ENCODE results near the gene CA4. TPM values are rescaled to one million over a fixed set of nuclear protein-coding genes. Genes with fewer than 3 reads are reported as not detected.
A peak's percentile ranks its signal among the peaks of the same experiment; 100 is the strongest.
"Not testable (repeated sequence)": the region's sequence is repeated elsewhere in the genome, so short reads cannot be mapped to it uniquely, and the experiment has no call there.

The CA4 gene
- total RNA-seq, result 1 to 10 TPM; 1.5 to 3.5 (median 2.0) TPM

DNA sequence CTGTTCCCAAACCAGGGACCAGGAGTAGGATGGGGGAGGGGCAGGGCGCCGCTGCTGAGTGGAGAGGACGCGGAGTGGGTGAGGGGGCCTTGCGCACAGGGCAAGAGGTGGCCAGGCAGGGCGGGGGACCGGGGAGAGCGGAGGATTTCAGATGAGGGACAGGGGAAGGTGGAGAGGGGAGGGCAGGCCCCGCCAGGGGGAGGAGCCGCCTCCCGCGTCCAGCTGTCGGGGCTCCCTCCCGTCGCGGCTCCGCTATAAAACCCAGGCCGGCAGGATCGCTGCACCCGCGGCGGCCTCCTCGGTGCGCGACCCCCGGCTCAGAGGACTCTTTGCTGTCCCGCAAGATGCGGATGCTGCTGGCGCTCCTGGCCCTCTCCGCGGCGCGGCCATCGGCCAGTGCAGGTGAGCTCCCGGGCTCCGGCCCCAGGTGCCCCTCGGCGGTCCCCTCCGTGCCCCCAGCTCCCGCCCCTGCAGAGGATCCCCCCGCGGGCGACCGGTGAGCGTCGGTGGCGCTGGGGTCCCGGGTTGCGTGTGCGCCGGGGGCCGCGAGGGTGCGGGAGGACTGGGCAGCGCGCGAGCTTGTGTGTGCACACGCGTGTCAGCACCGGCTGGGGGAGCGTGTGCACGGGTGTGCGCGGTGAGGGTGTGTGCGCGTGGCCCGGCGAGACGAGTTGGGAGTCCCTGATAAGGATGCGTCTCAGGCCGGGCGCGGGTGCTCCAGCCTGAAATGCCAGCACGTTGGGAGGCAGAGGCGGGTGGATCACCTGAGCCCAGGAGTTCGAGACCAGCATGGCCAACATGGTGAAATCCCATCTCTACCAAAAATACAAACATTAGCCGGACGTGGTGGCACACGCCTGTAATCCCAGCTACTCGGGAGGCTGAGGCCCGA, at the start of gene CA4:
CA4 (plus strand) TSS at position 283 of the 892 bp plus-strand sequence; CDS start at position 345, 62 bp downstream.
- DNase-seq (ENCODE audit: low spot score in 2 of 2), result no peak
- H3K4me3 ChIP-seq (ENCODE audit: low read depth, poor library complexity, severe bottlenecking), result no peak within 1 kb of the TSS
- intact Hi-C loops (cut with DNase I; ENCODE audit: low total_unique reads), result no loop called here
- TF ChIP-seq, protein P1, sequence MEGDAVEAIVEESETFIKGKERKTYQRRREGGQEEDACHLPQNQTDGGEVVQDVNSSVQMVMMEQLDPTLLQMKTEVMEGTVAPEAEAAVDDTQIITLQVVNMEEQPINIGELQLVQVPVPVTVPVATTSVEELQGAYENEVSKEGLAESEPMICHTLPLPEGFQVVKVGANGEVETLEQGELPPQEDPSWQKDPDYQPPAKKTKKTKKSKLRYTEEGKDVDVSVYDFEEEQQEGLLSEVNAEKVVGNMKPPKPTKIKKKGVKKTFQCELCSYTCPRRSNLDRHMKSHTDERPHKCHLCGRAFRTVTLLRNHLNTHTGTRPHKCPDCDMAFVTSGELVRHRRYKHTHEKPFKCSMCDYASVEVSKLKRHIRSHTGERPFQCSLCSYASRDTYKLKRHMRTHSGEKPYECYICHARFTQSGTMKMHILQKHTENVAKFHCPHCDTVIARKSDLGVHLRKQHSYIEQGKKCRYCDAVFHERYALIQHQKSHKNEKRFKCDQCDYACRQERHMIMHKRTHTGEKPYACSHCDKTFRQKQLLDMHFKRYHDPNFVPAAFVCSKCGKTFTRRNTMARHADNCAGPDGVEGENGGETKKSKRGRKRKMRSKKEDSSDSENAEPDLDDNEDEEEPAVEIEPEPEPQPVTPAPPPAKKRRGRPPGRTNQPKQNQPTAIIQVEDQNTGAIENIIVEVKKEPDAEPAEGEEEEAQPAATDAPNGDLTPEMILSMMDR (IDR thresholded peaks at IDR 0.05), result no peak
- TF ChIP-seq POLR2A (IDR thresholded peaks at IDR 0.05), result no peak
- WGBS, 2 donors, result 3 to 6% methylated on average over 23 to 77 of the region's 81 CpGs

DNA sequence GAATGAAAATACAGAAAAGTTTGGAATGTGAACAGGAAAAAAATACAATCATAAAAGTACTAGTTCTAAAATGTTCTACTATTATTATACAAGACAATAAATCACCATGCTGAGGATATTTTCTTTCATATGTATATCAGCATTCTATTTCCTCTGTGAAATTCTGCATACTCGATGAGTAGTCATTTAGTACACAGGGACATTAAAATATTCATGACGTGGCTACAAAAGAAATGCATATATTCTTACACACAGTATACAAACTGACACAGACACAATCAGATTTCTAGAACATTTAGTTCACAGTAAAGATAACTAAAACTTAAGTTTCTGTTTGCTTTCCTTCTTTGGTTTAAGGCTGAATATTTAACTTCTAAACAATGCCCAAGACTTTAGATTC, 49.2 kb upstream of the CA4 start:
- 60% methylated on average over 1 to 2 of the region's 2 CpGs for WGBS, 2 donors
- DNase-seq (ENCODE audit: low spot score in 2 of 2); H3K4me3 ChIP-seq (ENCODE audit: low read depth, poor library complexity, severe bottlenecking); intact Hi-C loops (cut with DNase I; ENCODE audit: low total_unique reads): not testable (repeated sequence)

DNA sequence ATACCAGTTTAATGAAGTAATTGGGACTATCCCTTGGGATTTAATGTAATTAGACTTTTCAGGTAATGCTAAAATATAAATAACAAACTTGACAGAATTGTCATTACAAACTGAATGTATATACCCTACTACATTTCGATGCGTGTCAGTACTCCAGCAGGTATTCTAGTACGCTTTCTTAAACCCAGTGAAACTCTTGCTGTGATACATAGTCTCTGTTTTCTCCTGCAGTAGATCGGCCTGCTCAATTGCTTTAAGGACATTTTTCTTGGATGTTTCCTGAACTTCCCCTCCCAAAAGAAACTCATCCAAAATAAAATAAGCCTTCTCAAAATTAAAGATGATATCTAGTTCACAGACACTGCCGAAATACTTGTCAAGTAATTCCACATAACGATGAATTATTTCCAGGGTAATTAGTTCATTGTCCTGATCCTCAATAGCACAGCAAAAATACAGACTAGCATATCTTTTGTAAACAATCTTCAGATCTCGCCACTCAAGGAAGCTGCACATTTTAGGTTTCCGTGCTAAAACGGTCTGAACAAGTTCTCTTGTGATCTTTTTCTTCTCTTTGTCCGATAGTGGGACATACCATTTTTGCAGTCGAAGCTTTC, 47.6 kb upstream of the CA4 start:
- H3K4me3 ChIP-seq (ENCODE audit: low read depth, poor library complexity, severe bottlenecking); DNase-seq (ENCODE audit: low spot score in 2 of 2); intact Hi-C loops (cut with DNase I; ENCODE audit: low total_unique reads): not testable (repeated sequence)
- WGBS, 2 donors, result 43 to 57% methylated on average over 11 of the region's 11 CpGs

DNA sequence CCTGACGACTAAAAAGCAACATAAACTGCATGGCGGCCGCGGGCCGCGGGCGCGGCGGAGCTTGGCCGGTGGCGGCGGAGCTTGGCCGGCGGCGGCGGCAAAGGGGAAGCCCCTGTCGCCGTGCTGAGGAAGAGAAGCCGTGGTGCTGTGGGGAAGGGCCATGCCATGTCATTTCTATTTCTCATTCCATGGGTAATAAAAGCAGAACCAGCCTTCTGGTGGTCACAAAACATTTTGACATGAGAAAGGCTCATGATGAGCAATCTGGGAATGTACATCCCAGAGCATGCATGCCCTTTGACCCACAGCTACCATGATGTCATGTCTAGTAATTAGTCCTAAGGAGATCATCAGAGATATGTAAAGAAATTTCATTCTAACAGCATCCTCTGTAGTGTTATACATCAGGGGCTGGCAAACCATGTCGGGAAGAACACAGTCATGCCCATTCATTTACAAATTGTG, 47.1 kb upstream of the CA4 start:
- intact Hi-C loops (cut with DNase I; ENCODE audit: low total_unique reads), result no loop called here
- no peak overlapping the region for H3K4me3 ChIP-seq (ENCODE audit: low read depth, poor library complexity, severe bottlenecking)
- no peak for TF ChIP-seq POLR2A (IDR thresholded peaks at IDR 0.05)
- TF ChIP-seq, protein P1 (IDR thresholded peaks at IDR 0.05), result no peak
- WGBS, 2 donors, result 28 to 46% methylated on average over 20 of the region's 20 CpGs
- DNase-seq (ENCODE audit: low spot score in 2 of 2), result peak in 1 of 2 donors; percentile 14

DNA sequence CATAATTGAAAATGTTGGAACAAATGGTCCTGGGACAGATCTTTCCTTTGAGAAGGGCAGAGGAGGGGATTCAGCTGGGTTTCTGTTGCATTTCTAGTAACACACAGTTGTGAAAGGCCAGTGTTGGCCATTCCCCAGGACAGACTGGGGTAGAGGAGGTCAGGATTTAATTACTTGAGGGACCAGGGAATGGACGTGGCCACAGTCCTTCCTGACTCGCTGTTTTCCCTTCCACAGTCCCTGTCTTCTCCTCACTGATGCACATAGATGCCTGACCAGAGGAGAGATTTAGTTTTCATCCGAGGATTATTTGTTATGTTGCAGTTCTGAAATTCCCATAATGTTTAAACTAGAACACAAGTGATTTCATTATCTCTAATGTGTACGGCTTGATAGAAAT, 45.8 kb upstream of the CA4 start:
- no peak for TF ChIP-seq POLR2A (IDR thresholded peaks at IDR 0.05)
- TF ChIP-seq, protein P1 (IDR thresholded peaks at IDR 0.05), result no peak
- DNase-seq (ENCODE audit: low spot score in 2 of 2), result peak in 1 of 2 donors; percentile 2
- H3K4me3 ChIP-seq (ENCODE audit: low read depth, poor library complexity, severe bottlenecking), result no peak overlapping the region
- intact Hi-C loops (cut with DNase I; ENCODE audit: low total_unique reads), result no loop called here
- 78 to 89% methylated on average over 4 of the region's 4 CpGs for WGBS, 2 donors

DNA sequence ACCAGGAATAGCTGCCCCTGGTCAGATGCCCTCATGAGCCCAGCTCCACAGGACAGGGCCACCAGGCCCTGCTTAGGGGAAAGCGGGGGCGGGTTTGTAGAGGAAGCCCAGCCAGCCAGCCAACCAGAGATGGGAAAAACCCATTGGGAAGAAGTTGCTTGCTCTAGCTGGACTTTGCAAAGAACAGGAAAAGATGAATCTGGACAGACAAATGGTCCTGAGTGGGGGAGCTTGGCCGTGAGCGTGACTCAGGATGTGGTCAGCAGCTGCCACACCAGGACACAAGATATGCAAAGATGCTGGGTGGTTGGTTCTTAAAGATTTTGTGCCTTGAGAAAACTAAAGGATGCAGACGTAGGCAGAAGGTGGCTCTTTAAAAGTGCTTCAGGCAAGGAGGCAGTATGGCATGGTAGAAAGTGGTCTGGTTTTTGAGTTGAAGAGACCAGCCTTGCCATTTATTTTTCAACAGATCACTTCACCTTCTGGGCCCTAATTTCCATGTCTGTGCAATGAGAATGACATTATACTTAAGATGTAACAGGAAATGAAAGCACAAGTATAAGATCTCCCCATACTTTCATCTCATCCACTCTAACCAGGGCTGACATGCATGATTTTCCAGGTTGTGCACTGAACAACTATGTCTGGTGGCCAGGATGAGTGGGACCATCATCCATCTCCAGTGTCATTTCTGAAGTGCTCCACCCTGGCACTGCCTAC, 43.3 kb upstream of the CA4 start:
- DNase-seq (ENCODE audit: low spot score in 2 of 2), result no peak
- no peak overlapping the region for H3K4me3 ChIP-seq (ENCODE audit: low read depth, poor library complexity, severe bottlenecking)
- TF ChIP-seq POLR2A (IDR thresholded peaks at IDR 0.05), result no peak
- TF ChIP-seq, protein P1 (IDR thresholded peaks at IDR 0.05), result no peak
- WGBS, 2 donors, result 85 to 89% methylated on average over 5 of the region's 5 CpGs
- intact Hi-C loops (cut with DNase I; ENCODE audit: low total_unique reads), result no loop called here

Measured in lower leg skin (tissue), 4 donors.